ENCODE measurements around the gene C1S.

C1S gene

DNA sequence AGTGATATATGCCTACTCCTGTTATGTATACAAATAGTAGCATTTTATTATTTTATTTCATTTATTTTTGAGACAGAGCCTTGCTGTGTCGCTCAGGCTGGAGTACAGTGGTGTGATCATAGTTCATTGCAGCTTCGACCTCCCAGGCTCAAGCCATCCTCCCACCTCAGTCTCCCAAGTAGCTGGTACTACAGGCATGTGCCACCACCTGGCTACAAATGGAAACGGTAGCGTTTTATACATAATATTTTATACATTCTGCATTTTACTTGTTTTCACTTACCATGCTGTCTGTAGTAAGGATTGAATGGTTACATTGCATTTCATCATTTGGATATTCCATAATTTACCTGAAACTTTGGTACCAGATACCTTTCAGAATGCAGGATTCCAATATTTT, 17.6 kb downstream of the C1S start:
- no peak for TF ChIP-seq CEBPB (IDR thresholded peaks at IDR 0.05)

DNA sequence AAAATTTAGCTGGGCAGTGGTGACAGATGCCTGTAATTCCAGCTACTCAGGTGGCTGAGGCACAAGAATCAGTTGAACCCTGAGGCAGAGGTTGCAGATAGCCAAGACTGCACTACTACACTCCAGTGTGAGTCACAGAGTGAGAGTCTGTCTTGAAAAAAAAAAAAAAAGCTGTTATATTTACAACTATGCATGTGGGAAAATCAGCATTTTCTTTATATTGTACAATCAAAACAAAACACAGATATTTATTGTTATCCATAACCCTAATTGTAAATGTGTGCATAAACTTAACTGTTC, 19.3 kb downstream of the C1S start:
- TF ChIP-seq TAF1 (IDR thresholded peaks at IDR 0.05; ENCODE audit: low read depth) (no peak), NFIC (IDR thresholded peaks at IDR 0.05) (no peak), EP300 (IDR thresholded peaks at IDR 0.05; ENCODE audit: borderline replicate concordance) (no peak), ZBTB7A (IDR thresholded peaks at IDR 0.05; ENCODE audit: low read depth) (no peak), TEAD4 (IDR thresholded peaks at IDR 0.05) (no peak), YY1 (IDR thresholded peaks at IDR 0.05; ENCODE audit: low read depth) (no peak), TCF12 (IDR thresholded peaks at IDR 0.05; ENCODE audit: low read depth) (no peak), CREB1 (IDR thresholded peaks at IDR 0.05; ENCODE audit: low read depth) (no peak), EGR1 (IDR thresholded peaks at IDR 0.05) (no peak), FOXM1 (IDR thresholded peaks at IDR 0.05; ENCODE audit: borderline replicate concordance, low read depth) (no peak), CEBPB (IDR thresholded peaks at IDR 0.05) (no peak), RAD21 (IDR thresholded peaks at IDR 0.05; ENCODE audit: low read depth) (no peak)
- TF ChIP-seq, protein P1, sequence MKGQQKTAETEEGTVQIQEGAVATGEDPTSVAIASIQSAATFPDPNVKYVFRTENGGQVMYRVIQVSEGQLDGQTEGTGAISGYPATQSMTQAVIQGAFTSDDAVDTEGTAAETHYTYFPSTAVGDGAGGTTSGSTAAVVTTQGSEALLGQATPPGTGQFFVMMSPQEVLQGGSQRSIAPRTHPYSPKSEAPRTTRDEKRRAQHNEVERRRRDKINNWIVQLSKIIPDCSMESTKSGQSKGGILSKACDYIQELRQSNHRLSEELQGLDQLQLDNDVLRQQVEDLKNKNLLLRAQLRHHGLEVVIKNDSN (IDR thresholded peaks at IDR 0.05), result no peak
- TF ChIP-seq, protein P2, sequence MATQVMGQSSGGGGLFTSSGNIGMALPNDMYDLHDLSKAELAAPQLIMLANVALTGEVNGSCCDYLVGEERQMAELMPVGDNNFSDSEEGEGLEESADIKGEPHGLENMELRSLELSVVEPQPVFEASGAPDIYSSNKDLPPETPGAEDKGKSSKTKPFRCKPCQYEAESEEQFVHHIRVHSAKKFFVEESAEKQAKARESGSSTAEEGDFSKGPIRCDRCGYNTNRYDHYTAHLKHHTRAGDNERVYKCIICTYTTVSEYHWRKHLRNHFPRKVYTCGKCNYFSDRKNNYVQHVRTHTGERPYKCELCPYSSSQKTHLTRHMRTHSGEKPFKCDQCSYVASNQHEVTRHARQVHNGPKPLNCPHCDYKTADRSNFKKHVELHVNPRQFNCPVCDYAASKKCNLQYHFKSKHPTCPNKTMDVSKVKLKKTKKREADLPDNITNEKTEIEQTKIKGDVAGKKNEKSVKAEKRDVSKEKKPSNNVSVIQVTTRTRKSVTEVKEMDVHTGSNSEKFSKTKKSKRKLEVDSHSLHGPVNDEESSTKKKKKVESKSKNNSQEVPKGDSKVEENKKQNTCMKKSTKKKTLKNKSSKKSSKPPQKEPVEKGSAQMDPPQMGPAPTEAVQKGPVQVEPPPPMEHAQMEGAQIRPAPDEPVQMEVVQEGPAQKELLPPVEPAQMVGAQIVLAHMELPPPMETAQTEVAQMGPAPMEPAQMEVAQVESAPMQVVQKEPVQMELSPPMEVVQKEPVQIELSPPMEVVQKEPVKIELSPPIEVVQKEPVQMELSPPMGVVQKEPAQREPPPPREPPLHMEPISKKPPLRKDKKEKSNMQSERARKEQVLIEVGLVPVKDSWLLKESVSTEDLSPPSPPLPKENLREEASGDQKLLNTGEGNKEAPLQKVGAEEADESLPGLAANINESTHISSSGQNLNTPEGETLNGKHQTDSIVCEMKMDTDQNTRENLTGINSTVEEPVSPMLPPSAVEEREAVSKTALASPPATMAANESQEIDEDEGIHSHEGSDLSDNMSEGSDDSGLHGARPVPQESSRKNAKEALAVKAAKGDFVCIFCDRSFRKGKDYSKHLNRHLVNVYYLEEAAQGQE (IDR thresholded peaks at IDR 0.05; ENCODE audit: low read depth), result no peak
- TF ChIP-seq, protein P3, sequence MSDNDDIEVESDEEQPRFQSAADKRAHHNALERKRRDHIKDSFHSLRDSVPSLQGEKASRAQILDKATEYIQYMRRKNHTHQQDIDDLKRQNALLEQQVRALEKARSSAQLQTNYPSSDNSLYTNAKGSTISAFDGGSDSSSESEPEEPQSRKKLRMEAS (IDR thresholded peaks at IDR 0.05), result no peak

DNA sequence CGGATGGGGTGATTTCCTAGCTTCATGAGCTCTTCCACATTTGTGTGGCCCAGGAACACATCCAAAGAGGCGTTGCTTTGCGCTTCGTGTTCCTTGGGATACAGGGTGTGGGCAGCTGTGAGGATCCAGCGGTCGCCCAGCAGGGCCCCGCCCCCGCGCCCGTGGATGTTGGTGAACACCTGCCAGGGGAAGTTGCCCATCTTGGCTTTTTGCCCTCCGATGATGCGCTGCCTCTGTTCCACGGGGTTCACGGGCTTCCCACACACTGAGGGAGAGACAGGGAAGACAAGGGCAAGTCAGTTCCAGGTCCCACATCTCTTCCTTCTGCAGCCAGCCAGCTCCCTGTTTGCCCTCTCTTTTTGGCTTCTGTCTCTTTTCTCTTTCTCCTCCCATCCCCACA, 20.5 kb downstream of the C1S start:
- TF ChIP-seq, protein P2 (IDR thresholded peaks at IDR 0.05; ENCODE audit: low read depth), result no peak
- TF ChIP-seq TEAD4 (IDR thresholded peaks at IDR 0.05) (no peak), CREB1 (IDR thresholded peaks at IDR 0.05; ENCODE audit: low read depth) (no peak), FOXM1 (IDR thresholded peaks at IDR 0.05; ENCODE audit: borderline replicate concordance, low read depth) (no peak), EGR1 (IDR thresholded peaks at IDR 0.05) (no peak), TCF12 (IDR thresholded peaks at IDR 0.05; ENCODE audit: low read depth) (no peak)

DNA sequence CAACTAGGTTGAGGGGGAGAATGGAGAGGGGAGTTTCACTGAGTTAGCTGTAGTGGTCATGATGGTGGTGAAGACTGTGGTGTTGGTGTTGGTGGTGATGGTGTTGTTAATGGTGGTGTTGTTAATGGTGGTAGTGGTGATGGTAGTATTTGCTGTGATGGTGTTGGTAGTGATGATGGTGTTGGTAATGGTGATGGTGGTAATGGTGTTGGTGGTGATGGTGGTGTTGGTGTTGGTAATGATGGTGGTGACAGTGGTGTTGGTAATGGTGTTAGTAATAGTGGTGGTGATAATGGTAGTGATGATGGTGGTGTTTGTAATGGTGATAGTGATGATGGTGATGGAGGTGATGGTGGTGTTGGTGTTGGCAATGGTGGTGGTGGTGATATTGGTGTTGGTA, 22.6 kb downstream of the C1S start:
- no peak for TF ChIP-seq CEBPB (IDR thresholded peaks at IDR 0.05)
- no peak for TF ChIP-seq TCF12 (IDR thresholded peaks at IDR 0.05; ENCODE audit: low read depth)
- TF ChIP-seq YY1 (IDR thresholded peaks at IDR 0.05; ENCODE audit: low read depth), result no peak
- no peak for TF ChIP-seq CREB1 (IDR thresholded peaks at IDR 0.05; ENCODE audit: low read depth)
- TF ChIP-seq EP300 (IDR thresholded peaks at IDR 0.05; ENCODE audit: borderline replicate concordance), result no peak
- TF ChIP-seq RAD21 (IDR thresholded peaks at IDR 0.05; ENCODE audit: low read depth), result no peak
- TF ChIP-seq, protein P3 (IDR thresholded peaks at IDR 0.05), result no peak
- no peak for TF ChIP-seq ZBTB7A (IDR thresholded peaks at IDR 0.05; ENCODE audit: low read depth)
- TF ChIP-seq, protein P2 (IDR thresholded peaks at IDR 0.05; ENCODE audit: low read depth), result no peak
- TF ChIP-seq FOXM1 (IDR thresholded peaks at IDR 0.05; ENCODE audit: borderline replicate concordance, low read depth), result no peak
- TF ChIP-seq, protein P1 (IDR thresholded peaks at IDR 0.05), result no peak
- TF ChIP-seq NFIC (IDR thresholded peaks at IDR 0.05), result no peak
- TF ChIP-seq TEAD4 (IDR thresholded peaks at IDR 0.05), result no peak
- no peak for TF ChIP-seq TAF1 (IDR thresholded peaks at IDR 0.05; ENCODE audit: low read depth)
- no peak for TF ChIP-seq EGR1 (IDR thresholded peaks at IDR 0.05)

DNA sequence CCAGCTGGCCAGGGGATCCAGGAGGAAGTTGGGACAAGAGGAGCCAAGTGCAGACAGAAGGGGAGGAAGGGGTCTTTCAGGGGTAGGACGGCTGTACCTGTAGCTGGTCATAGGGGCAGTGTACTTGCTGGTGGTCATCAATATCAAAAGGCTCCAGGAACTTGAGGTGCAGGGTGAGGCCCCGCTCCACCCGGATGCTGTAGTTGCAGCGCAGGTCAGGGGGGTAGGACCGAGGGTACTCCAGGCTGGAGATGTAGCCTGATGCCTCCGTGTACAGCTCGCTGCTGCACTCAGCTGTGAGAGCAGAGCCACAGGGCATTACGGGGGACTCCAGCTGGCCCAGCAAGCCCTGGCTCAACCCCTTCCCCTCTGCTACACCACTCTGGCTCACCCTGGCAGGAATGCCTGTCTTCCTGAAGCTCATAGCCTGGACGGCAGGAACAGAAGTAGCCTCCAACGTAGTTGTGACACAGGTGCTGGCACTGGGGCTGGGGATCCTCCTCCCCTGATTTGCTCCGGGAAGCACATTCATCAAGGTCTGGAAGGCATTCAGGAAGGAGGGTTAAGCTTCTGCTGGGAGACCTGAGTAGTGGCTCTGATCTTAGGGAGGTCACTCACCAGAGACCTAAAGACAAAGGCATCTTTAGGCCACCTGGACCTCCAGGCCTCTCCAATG, 28.8 kb downstream of the C1S start:
- TF ChIP-seq NFIC (IDR thresholded peaks at IDR 0.05) (no peak), TCF12 (IDR thresholded peaks at IDR 0.05; ENCODE audit: low read depth) (no peak), YY1 (IDR thresholded peaks at IDR 0.05; ENCODE audit: low read depth) (no peak), FOXM1 (IDR thresholded peaks at IDR 0.05; ENCODE audit: borderline replicate concordance, low read depth) (no peak), TAF1 (IDR thresholded peaks at IDR 0.05; ENCODE audit: low read depth) (no peak), EGR1 (IDR thresholded peaks at IDR 0.05) (no peak), CREB1 (IDR thresholded peaks at IDR 0.05; ENCODE audit: low read depth) (no peak), EP300 (IDR thresholded peaks at IDR 0.05; ENCODE audit: borderline replicate concordance) (no peak), ZBTB7A (IDR thresholded peaks at IDR 0.05; ENCODE audit: low read depth) (no peak), TEAD4 (IDR thresholded peaks at IDR 0.05) (no peak), RAD21 (IDR thresholded peaks at IDR 0.05; ENCODE audit: low read depth) (no peak), CEBPB (IDR thresholded peaks at IDR 0.05) (no peak)
- TF ChIP-seq, protein P1 (IDR thresholded peaks at IDR 0.05), result no peak
- TF ChIP-seq, protein P2 (IDR thresholded peaks at IDR 0.05; ENCODE audit: low read depth), result no peak
- TF ChIP-seq, protein P3 (IDR thresholded peaks at IDR 0.05), result no peak
